Erythroblast (primary cell): ENCODE measurements around the gene LRP1.

Experiments
- GATA1 ChIP-seq: IDR thresholded peaks from 2 replicates; pipeline ENCODE4 v1.6.1; 2011; ENCODE audit warnings: low read depth, mild to moderate bottlenecking, control low read depth, low read length, moderate library complexity
- POLR2A ChIP-seq: IDR thresholded peaks from 2 replicates; pipeline ENCODE4 v1.6.1; 2011; ENCODE audit warnings: mild to moderate bottlenecking, low read length

DNA sequence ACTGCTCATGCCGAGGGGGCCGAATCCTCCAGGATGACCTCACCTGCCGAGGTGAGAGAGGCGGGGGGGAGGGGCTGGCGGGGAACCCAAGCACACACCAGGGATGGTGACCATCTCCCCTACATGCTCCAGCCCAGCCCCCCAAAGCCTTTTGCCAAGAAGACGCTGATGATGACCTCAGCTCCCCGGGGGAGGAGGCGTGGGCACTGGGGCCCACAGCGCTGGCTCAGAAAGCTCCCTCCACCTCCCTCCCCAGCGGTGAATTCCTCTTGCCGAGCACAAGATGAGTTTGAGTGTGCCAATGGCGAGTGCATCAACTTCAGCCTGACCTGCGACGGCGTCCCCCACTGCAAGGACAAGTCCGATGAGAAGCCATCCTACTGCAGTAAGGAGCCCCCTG is 64.6 kb downstream of the LRP1 start:
- TF ChIP-seq POLR2A (no peak), GATA1 (no peak)
